Measurements from ENCODE around the gene UBN1.

The UBN1 gene

DNA sequence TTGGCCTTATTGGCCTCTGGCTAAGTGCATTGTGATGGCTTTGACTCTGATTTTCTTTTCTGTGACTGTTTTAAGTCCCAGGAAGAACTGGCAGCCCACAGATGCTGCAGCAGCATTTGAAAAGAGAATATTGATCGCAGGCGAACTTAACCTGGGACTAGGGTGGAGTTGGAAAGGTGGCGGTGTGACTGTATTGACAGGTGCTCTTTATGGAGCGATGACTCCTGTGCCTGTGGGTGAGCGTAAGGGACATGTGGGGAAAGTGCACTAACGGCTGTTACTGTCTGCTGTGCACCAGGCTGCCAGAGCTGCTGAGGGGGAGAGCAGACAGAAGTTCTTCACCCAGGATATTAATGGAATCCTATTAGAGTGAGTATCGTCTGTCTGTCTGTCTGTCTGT lies 21.3 kb downstream of the UBN1 start:
- TF ChIP-seq POLR2AphosphoS5 (IDR thresholded peaks at IDR 0.05; ENCODE audit: low read depth, low read length) (no peak), SIN3A (IDR thresholded peaks at IDR 0.05; ENCODE audit: borderline replicate concordance, insufficient read depth, low read length) (no peak), REST (IDR thresholded peaks at IDR 0.05; ENCODE audit: insufficient read depth in 1 of 2, low read depth in 2 of 2, low read length in 2 of 2) (no peak), TAF1 (IDR thresholded peaks at IDR 0.05; ENCODE audit: borderline replicate concordance, insufficient read depth, low read length) (no peak), FOXP2 (optimal IDR thresholded peaks at IDR 0.05; ENCODE audit: borderline replicate concordance, extremely low read depth, extremely low read length, insufficient read depth) (no peak)

DNA sequence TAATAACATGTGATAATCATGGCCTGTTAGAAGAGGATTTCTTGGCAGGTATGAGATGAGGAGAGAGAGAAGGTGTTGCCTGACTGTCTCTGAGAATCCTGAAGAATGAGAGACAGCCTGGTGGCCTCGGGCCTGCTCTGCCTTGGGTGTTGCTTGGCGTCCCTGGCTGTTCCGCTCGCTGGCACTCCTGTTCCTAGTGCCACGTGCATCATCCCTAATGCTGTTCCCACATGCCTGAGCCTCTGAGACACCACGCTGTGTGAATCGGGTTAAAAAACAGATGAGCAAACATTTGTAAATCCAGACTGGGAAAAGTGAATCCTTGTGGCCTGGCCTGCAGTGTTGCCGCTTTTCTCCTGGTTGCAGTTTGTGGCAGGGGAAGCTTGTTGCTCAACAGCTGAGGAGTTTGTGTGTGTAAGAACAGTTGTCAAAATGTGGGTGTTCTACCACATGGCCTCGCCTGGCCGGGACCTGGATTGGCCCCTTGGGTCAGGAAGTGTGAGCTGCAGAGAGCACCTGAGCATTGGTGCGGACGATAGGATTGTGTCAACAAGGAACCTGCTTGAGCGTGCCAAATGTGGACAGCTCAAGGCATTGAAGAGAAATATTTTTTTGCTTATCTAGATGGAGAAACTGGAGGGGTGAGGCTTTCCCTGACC lies 22.0 kb downstream of the UBN1 start:
- TF ChIP-seq FOXP2 (optimal IDR thresholded peaks at IDR 0.05; ENCODE audit: borderline replicate concordance, extremely low read depth, extremely low read length, insufficient read depth) (no peak), POLR2AphosphoS5 (IDR thresholded peaks at IDR 0.05; ENCODE audit: low read depth, low read length) (no peak), SIN3A (IDR thresholded peaks at IDR 0.05; ENCODE audit: borderline replicate concordance, insufficient read depth, low read length) (no peak), REST (IDR thresholded peaks at IDR 0.05; ENCODE audit: insufficient read depth in 1 of 2, low read depth in 2 of 2, low read length in 2 of 2) (no peak), TAF1 (IDR thresholded peaks at IDR 0.05; ENCODE audit: borderline replicate concordance, insufficient read depth, low read length) (no peak)

- TF ChIP-seq POLR2AphosphoS5 (IDR thresholded peaks at IDR 0.05; ENCODE audit: low read depth, low read length) (no peak), REST (IDR thresholded peaks at IDR 0.05; ENCODE audit: insufficient read depth in 1 of 2, low read depth in 2 of 2, low read length in 2 of 2) (no peak), SIN3A (IDR thresholded peaks at IDR 0.05; ENCODE audit: borderline replicate concordance, insufficient read depth, low read length) (no peak), FOXP2 (optimal IDR thresholded peaks at IDR 0.05; ENCODE audit: borderline replicate concordance, extremely low read depth, extremely low read length, insufficient read depth) (no peak), TAF1 (IDR thresholded peaks at IDR 0.05; ENCODE audit: borderline replicate concordance, insufficient read depth, low read length) (no peak)
These were observed 22.9 kb downstream of the UBN1 start for GRCh38 chr16:4870138-4870671.

DNA sequence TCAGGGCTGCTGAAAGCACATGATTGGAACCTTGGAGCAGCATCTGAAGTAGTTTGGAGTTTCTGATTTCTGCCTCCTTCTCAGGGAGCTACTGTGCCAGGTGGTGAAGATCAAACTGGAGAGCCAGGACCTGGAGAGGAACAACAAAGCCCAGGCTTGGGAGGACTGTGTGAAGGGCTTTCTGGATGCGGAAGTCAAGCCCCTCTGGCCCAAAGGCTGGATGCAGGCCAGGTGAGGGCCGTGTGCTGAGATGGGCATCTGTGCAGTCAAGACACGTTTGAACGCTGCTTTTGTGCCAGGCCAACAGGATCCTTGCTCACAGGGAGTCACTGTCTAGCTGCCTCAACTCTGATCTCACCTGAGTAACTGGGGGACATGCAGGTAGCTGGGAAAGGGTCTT lies 23.8 kb downstream of the UBN1 start:
- TF ChIP-seq TAF1 (IDR thresholded peaks at IDR 0.05; ENCODE audit: borderline replicate concordance, insufficient read depth, low read length) (no peak), FOXP2 (optimal IDR thresholded peaks at IDR 0.05; ENCODE audit: borderline replicate concordance, extremely low read depth, extremely low read length, insufficient read depth) (no peak), REST (IDR thresholded peaks at IDR 0.05; ENCODE audit: insufficient read depth in 1 of 2, low read depth in 2 of 2, low read length in 2 of 2) (no peak)

All from PFSK-1 (cell line).